Measurements from ENCODE around the gene ACP3. TPM values are rescaled to one million over a fixed set of nuclear protein-coding genes. Genes with fewer than 3 reads are reported as not detected.
"Not testable (repeated sequence)": the region's sequence is repeated elsewhere in the genome, so short reads cannot be mapped to it uniquely, and the experiment has no call there.

Gene ACP3
- total RNA-seq, 1 donor from 2014 or later, result not detected

DNA sequence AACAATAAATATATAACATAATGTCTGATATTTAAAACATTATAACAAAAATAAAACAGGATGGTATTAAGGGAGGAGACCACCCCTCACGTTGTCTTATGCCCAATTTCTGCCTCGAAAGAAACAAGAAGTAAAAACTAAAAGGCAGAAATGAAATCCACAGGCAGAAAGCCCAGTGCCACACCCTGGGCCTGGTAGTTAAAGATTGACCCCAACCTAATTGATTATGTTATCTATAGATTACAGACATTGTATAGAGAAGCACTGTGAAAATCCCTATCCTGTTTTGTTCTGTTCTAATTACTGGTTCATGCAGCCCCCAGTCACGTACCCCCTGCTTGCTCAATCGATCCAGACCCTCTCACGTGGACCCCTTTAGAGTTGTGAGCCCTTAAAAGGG, 22.3 kb upstream of the ACP3 start:
- Mint-ChIP-seq H3K9me3 (ENCODE audit: unreplicated experiment) (peaks cover 9% of the 10 kb centered on the region), H3K4me1 (ENCODE audit: low read depth, unreplicated experiment) (peaks cover 2% of the 10 kb centered on the region), H3K36me3 (ENCODE audit: low read depth, unreplicated experiment) (no peaks in the 10 kb centered on the region), H3K27ac (ENCODE audit: unreplicated experiment) (no peak overlapping the region), H3K4me3 (ENCODE audit: unreplicated experiment) (no peak overlapping the region), H3K27me3 (ENCODE audit: low read depth, unreplicated experiment) (no peaks in the 10 kb centered on the region)
- no peaks in the 10 kb centered on the region for H3K36me3 ChIP-seq (ENCODE audit: insufficient read depth, low read length)
- no peaks in the 10 kb centered on the region for H3K79me2 ChIP-seq (ENCODE audit: insufficient read depth, low read length)
- DNase-seq (ENCODE audit: low read depth) (no peak), FAIRE-seq (no peak)
- H3K27ac ChIP-seq (ENCODE audit: low read depth, low read length), result no peak overlapping the region
- no peaks in the 10 kb centered on the region for H3K27me3 ChIP-seq (ENCODE audit: insufficient read depth, low read length)
- H3K4me2 ChIP-seq (ENCODE audit: low read length), result no peak overlapping the region
- H4K20me1 ChIP-seq (ENCODE audit: insufficient read depth, low read length), result no peaks in the 10 kb centered on the region
- no peaks in the 10 kb centered on the region for H3K4me1 ChIP-seq (ENCODE audit: insufficient read depth, low read length)
- no peak for TF ChIP-seq EZH2 (IDR thresholded peaks at IDR 0.05; ENCODE audit: insufficient read depth, low read length)
- TF ChIP-seq, protein P1, sequence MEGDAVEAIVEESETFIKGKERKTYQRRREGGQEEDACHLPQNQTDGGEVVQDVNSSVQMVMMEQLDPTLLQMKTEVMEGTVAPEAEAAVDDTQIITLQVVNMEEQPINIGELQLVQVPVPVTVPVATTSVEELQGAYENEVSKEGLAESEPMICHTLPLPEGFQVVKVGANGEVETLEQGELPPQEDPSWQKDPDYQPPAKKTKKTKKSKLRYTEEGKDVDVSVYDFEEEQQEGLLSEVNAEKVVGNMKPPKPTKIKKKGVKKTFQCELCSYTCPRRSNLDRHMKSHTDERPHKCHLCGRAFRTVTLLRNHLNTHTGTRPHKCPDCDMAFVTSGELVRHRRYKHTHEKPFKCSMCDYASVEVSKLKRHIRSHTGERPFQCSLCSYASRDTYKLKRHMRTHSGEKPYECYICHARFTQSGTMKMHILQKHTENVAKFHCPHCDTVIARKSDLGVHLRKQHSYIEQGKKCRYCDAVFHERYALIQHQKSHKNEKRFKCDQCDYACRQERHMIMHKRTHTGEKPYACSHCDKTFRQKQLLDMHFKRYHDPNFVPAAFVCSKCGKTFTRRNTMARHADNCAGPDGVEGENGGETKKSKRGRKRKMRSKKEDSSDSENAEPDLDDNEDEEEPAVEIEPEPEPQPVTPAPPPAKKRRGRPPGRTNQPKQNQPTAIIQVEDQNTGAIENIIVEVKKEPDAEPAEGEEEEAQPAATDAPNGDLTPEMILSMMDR (IDR thresholded peaks at IDR 0.05; ENCODE audit: insufficient read depth, low read depth, low read length), result no peak
- H3K4me3 ChIP-seq (ENCODE audit: insufficient read depth, low read depth, low read length), result no peak overlapping the region
- no peak overlapping the region for H3K9ac ChIP-seq (ENCODE audit: low read length)
- H2AFZ ChIP-seq (ENCODE audit: low read depth, low read length), result no peak overlapping the region
- H3K9me3 ChIP-seq (ENCODE audit: insufficient read depth, low read depth, low read length), result no peaks in the 10 kb centered on the region

DNA sequence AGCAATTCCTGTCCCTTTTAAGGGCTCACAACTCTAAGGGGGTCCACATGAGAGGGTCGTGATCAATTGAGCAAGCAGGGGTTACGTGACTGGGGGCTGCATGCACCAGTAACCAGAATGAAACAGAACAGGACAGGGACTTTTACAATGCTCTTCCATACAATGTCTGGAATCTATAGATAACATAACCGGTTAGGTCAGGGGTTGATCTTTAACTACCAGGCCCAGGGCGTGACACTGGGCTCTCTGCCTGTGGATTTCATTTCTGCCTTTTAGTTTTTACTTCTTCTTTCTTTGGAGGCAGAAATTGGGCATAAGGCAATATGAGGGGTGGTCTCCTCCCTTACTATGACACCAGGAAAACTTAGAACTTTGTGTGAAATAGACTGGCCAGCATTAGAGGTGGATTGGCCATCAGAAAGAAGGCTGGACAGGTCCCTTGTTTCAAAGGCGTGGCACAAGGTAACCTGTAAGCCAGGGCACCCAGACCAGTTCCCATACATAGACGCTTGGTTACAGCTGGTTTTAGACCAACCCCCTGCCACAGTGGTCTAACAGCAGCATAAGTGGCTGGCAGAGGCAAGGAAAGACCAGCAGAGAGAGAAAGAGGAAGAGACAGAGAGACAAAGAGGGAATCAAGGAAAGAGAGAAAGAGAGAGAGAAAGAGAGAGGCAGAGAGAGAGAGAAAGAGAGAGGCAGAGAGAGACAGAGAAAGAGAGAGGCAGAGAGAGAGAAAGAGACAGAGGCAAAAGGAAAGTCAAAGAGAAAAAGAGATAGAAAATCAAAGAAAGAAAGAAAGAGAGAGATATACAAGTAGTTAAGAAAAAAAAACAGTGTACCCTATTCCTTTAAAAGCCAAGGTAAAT, 13.6 kb upstream of the ACP3 start:
- FAIRE-seq; H3K27me3 Mint-ChIP-seq (ENCODE audit: low read depth, unreplicated experiment); H3K9me3 Mint-ChIP-seq (ENCODE audit: unreplicated experiment): not testable (repeated sequence)

DNA sequence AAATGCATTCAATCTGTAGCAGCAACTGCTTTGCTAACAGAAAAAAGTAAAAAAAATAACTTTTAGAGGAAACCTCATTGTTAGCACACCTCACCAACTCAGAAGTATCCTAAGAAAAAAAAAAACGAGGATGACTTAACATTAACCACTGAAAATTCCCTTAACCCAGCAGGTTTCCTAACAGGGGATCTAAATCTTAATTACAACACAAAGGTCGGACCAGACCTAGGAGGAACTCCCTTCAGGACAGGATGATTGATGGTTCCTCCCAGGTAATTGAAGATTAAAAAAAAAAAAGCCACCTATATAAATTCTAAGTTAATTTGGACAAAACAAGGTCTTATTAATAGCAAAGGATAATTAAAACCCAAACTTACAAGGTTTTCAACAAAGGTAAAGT, 12.9 kb upstream of the ACP3 start:
- not testable (repeated sequence) for H3K4me2 ChIP-seq (ENCODE audit: low read length); H3K36me3 Mint-ChIP-seq (ENCODE audit: low read depth, unreplicated experiment); DNase-seq (ENCODE audit: low read depth); FAIRE-seq; H3K9me3 ChIP-seq (ENCODE audit: insufficient read depth, low read depth, low read length); H3K9ac ChIP-seq (ENCODE audit: low read length); H3K27me3 ChIP-seq (ENCODE audit: insufficient read depth, low read length); H3K4me3 Mint-ChIP-seq (ENCODE audit: unreplicated experiment); H3K79me2 ChIP-seq (ENCODE audit: insufficient read depth, low read length); H3K27ac ChIP-seq (ENCODE audit: low read depth, low read length); H3K9me3 Mint-ChIP-seq (ENCODE audit: unreplicated experiment); H3K4me1 ChIP-seq (ENCODE audit: insufficient read depth, low read length); H4K20me1 ChIP-seq (ENCODE audit: insufficient read depth, low read length); H3K27ac Mint-ChIP-seq (ENCODE audit: unreplicated experiment); H2AFZ ChIP-seq (ENCODE audit: low read depth, low read length); H3K27me3 Mint-ChIP-seq (ENCODE audit: low read depth, unreplicated experiment); H3K36me3 ChIP-seq (ENCODE audit: insufficient read depth, low read length); H3K4me3 ChIP-seq (ENCODE audit: insufficient read depth, low read depth, low read length); H3K4me1 Mint-ChIP-seq (ENCODE audit: low read depth, unreplicated experiment)

More for the DNA sequence above, 13.6 kb upstream of the ACP3 start:
- not testable (repeated sequence) for H3K27ac ChIP-seq (ENCODE audit: low read depth, low read length); DNase-seq (ENCODE audit: low read depth); H2AFZ ChIP-seq (ENCODE audit: low read depth, low read length); H3K36me3 Mint-ChIP-seq (ENCODE audit: low read depth, unreplicated experiment); H3K4me1 ChIP-seq (ENCODE audit: insufficient read depth, low read length); H3K4me3 ChIP-seq (ENCODE audit: insufficient read depth, low read depth, low read length); H4K20me1 ChIP-seq (ENCODE audit: insufficient read depth, low read length); H3K27me3 ChIP-seq (ENCODE audit: insufficient read depth, low read length); H3K27ac Mint-ChIP-seq (ENCODE audit: unreplicated experiment); H3K4me3 Mint-ChIP-seq (ENCODE audit: unreplicated experiment); H3K9me3 ChIP-seq (ENCODE audit: insufficient read depth, low read depth, low read length); H3K36me3 ChIP-seq (ENCODE audit: insufficient read depth, low read length); H3K4me1 Mint-ChIP-seq (ENCODE audit: low read depth, unreplicated experiment); H3K9ac ChIP-seq (ENCODE audit: low read length); H3K79me2 ChIP-seq (ENCODE audit: insufficient read depth, low read length); H3K4me2 ChIP-seq (ENCODE audit: low read length)

DNA sequence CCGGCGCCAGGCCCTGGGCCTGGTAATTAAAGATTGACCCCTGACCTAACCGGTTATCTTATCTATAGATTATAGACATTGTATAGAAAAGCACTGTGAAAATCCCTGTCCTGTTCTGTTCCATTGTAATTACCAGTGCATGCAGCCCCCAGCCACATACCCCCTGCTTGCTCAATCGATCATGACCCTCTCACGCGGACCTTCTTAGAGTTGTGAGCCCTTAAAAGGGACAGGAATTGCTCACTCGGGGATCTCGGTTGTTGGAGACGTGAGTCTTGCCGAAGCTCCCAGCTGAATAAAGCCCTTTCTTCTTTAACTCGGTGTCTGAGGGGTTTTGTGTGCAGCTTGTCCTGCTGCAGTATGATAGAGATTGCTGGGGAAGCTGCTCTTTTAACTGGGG, 7.2 kb upstream of the ACP3 start:
- not testable (repeated sequence) for H3K27me3 ChIP-seq (ENCODE audit: insufficient read depth, low read length); DNase-seq (ENCODE audit: low read depth); H3K9me3 Mint-ChIP-seq (ENCODE audit: unreplicated experiment); H4K20me1 ChIP-seq (ENCODE audit: insufficient read depth, low read length); H3K27ac Mint-ChIP-seq (ENCODE audit: unreplicated experiment); H3K4me1 Mint-ChIP-seq (ENCODE audit: low read depth, unreplicated experiment); H3K9me3 ChIP-seq (ENCODE audit: insufficient read depth, low read depth, low read length); H3K27ac ChIP-seq (ENCODE audit: low read depth, low read length); FAIRE-seq; H2AFZ ChIP-seq (ENCODE audit: low read depth, low read length); H3K4me2 ChIP-seq (ENCODE audit: low read length); H3K4me3 Mint-ChIP-seq (ENCODE audit: unreplicated experiment); H3K9ac ChIP-seq (ENCODE audit: low read length); H3K4me1 ChIP-seq (ENCODE audit: insufficient read depth, low read length); H3K27me3 Mint-ChIP-seq (ENCODE audit: low read depth, unreplicated experiment); H3K36me3 ChIP-seq (ENCODE audit: insufficient read depth, low read length); H3K4me3 ChIP-seq (ENCODE audit: insufficient read depth, low read depth, low read length); H3K36me3 Mint-ChIP-seq (ENCODE audit: low read depth, unreplicated experiment); H3K79me2 ChIP-seq (ENCODE audit: insufficient read depth, low read length)
